Activated CD8-positive, alpha-beta T cell treated with anti-CD3 and anti-CD28 coated beads for 36 hours (primary cell): ENCODE results near the gene BORCS5. TPM values are rescaled to one million over a fixed set of nuclear protein-coding genes. Genes with fewer than 3 reads are reported as not detected.

Source experiments
- ATAC-seq: fragments of 200-7000 bp; cut with Tn5 transposase; one replicate; pipeline ENCODE4 v1.10.0; 2021; ENCODE audit warnings: mild to moderate bottlenecking, moderate library complexity
- CTCF ChIA-PET: fragments of 350-600 bp; sonication (Branson Sonifier 250); formaldehyde crosslinking; loops from one replicate; lab custom pipeline; 2021; ENCODE audit warnings: antibody characterized with exemption; lab: Charles Lee
- POLR2A ChIA-PET: fragments of 350-600 bp; sonication (Branson Sonifier 250); formaldehyde crosslinking; loops from one replicate; lab custom pipeline; 2021; ENCODE audit warnings: antibody characterized with exemption; lab: Charles Lee
- DNase-seq: peaks from one replicate; pipeline ENCODE4 v3.0.0-alpha.2; 2020
- H3K27ac Mint-ChIP-seq: one replicate; pipeline ENCODE4 v1.8.0; 2021; ENCODE audit warnings: mild to moderate bottlenecking, mixed read lengths
- H3K27me3 Mint-ChIP-seq: one replicate; pipeline ENCODE4 v1.8.0; 2021; ENCODE audit warnings: mixed read lengths
- H3K36me3 Mint-ChIP-seq: one replicate; pipeline ENCODE4 v1.8.0; 2021; ENCODE audit warnings: low read depth, mixed read lengths
- H3K4me1 Mint-ChIP-seq: one replicate; pipeline ENCODE4 v1.8.0; 2021; ENCODE audit warnings: low read depth, mixed read lengths
- H3K4me3 Mint-ChIP-seq: one replicate; pipeline ENCODE4 v1.8.0; 2021; ENCODE audit warnings: mild to moderate bottlenecking, moderate library complexity, mixed read lengths
- H3K9me3 Mint-ChIP-seq: one replicate; pipeline ENCODE4 v1.8.0; 2021; ENCODE audit warnings: mixed read lengths
- intact Hi-C: fragments of 100-400 bp; cut with micrococcal nuclease; formaldehyde crosslinking; loops from one replicate; pipeline ENCODE4 v1.10.0; 2022
- total RNA-seq, 2 experiments: library from RNA; stranded (reverse); gene quantifications; one replicate each; pipeline ENCODE4 v1.2.3, GENCODE V29; 2021
- TF ChIP-seq, protein P1 (sequence below): fragments of 200-600 bp; IDR thresholded peaks from one replicate; pipeline ENCODE4 v1.8.0; 2022; ENCODE audit warnings: antibody characterized with exemption, mild to moderate bottlenecking

Gene BORCS5
- total RNA-seq, 2 experiments from 2014 or later: 31.5 to 32.9 TPM

GRCh38 chr12:12505544-12506495 is 148.9 kb downstream of the BORCS5 start:
- peak overlapping the region; percentile 42 for H3K4me3 Mint-ChIP-seq

DNA sequence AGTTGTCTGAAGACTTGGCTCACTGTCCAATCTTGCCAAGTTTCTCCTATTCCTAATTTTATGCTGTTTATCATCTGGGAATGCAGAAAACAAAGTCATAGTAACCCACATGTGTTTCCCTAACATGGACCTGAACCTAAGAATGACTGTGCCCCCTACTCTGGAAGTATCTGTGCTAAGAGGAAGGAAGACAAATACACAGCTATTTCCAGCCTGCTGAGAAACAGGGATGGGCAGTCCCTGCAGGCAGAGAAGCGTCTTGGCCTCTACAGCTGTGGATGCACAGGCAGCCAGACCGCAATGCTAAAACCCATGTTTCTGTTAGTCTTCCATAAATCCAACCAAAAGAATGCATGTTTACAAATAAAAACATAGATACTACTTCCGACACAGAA is 149.6 kb downstream of the BORCS5 start:
- ChIA-PET POLR2A (interaction anchor here (0.8 to 3.7 kb wide), 6 partner anchors 16 to 62 kb away, joined by 3 to 14 read pairs (median 4); partner anchors contain the start of gene DUSP16), CTCF (interaction anchor here (1.5 to 5.1 kb wide), 6 partner anchors 17 to 149 kb away, joined by 3 to 22 read pairs (median 7); no protein-coding TSS in a partner anchor)
- Mint-ChIP-seq H3K27me3 (no peaks in the 10 kb centered on the region), H3K4me1 (peaks cover 68% of the 10 kb centered on the region), H3K36me3 (peaks cover 28% of the 10 kb centered on the region), H3K27ac (peak overlapping the region; percentile 96), H3K4me3 (peak overlapping the region; percentile 34), H3K9me3 (no peaks in the 10 kb centered on the region)
- intact Hi-C loops: loop anchor here (5.0 kb wide), 1 partner anchor 56 kb away; the partner anchor contains the start of gene DUSP16
- ATAC-seq (no peak), DNase-seq (no peak)
- TF ChIP-seq, protein P1, sequence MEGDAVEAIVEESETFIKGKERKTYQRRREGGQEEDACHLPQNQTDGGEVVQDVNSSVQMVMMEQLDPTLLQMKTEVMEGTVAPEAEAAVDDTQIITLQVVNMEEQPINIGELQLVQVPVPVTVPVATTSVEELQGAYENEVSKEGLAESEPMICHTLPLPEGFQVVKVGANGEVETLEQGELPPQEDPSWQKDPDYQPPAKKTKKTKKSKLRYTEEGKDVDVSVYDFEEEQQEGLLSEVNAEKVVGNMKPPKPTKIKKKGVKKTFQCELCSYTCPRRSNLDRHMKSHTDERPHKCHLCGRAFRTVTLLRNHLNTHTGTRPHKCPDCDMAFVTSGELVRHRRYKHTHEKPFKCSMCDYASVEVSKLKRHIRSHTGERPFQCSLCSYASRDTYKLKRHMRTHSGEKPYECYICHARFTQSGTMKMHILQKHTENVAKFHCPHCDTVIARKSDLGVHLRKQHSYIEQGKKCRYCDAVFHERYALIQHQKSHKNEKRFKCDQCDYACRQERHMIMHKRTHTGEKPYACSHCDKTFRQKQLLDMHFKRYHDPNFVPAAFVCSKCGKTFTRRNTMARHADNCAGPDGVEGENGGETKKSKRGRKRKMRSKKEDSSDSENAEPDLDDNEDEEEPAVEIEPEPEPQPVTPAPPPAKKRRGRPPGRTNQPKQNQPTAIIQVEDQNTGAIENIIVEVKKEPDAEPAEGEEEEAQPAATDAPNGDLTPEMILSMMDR: no peak

More at GRCh38 chr12:12505544-12506495, 148.9 kb downstream of the BORCS5 start:
- DNase-seq (peak; percentile 54), ATAC-seq (peak; percentile 88)
- CTCF ChIA-PET: interaction anchor here (0.8 to 5.1 kb wide), 11 partner anchors 11 to 150 kb away, joined by 3 to 22 read pairs (median 4); no protein-coding TSS in a partner anchor
- POLR2A ChIA-PET: interaction anchor here (0.8 to 3.7 kb wide), 11 partner anchors 17 to 209 kb away, joined by 3 to 14 read pairs (median 4); partner anchors contain the start of genes CREBL2 and DUSP16
- TF ChIP-seq, protein P1: no peak
- H3K4me1 Mint-ChIP-seq: peaks cover 75% of the 10 kb centered on the region
- H3K27ac Mint-ChIP-seq: peak overlapping the region; percentile 96
- H3K36me3 Mint-ChIP-seq: peaks cover 28% of the 10 kb centered on the region
- H3K27me3 Mint-ChIP-seq: no peaks in the 10 kb centered on the region
- intact Hi-C loops: loop anchor here (5.0 kb wide), 1 partner anchor 56 kb away; the partner anchor contains the start of gene DUSP16
- no peaks in the 10 kb centered on the region for H3K9me3 Mint-ChIP-seq

GRCh38 chr12:12507121-12507520 is 150.2 kb downstream of the BORCS5 start:
- Mint-ChIP-seq H3K36me3 (peaks cover 28% of the 10 kb centered on the region), H3K27ac (peak overlapping the region; percentile 96), H3K4me1 (peaks cover 66% of the 10 kb centered on the region), H3K9me3 (no peaks in the 10 kb centered on the region), H3K27me3 (no peaks in the 10 kb centered on the region), H3K4me3 (no peak overlapping the region)
- no peak for DNase-seq
- CTCF ChIA-PET: interaction anchor here (2.0 to 5.1 kb wide), 2 partner anchors 16 to 130 kb away, joined by 8 to 22 read pairs; no protein-coding TSS in a partner anchor
- TF ChIP-seq, protein P1: no peak
- POLR2A ChIA-PET: interaction anchor here (0.8 to 1.0 kb wide), 3 partner anchors 15 to 45 kb away, joined by 3 read pairs; no protein-coding TSS in a partner anchor
- intact Hi-C loops: loop anchor here (5.0 kb wide), 1 partner anchor 55 kb away; the partner anchor contains the start of gene DUSP16
- ATAC-seq: no peak

DNA sequence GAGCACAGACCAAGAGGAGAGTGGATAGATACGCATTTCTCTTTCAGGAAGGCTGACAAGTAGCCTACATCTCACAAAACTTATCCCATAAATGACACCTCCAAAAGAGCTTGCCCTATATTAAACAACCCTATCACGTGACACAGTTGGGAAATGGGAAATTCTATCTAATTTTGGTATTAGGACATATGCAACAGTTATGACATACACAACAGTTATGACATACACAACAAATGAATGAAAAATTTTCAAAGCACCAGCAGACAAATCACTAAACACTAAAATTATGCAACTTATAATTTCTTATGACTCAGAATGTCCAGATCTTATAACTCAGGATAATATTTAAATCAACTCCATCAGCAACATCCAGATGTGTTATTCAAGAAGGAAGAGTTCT is 151.7 kb downstream of the BORCS5 start:
- Mint-ChIP-seq H3K36me3 (peaks cover 22% of the 10 kb centered on the region), H3K4me1 (peaks cover 55% of the 10 kb centered on the region), H3K9me3 (no peaks in the 10 kb centered on the region), H3K27ac (peak overlapping the region; percentile 2), H3K4me3 (no peak overlapping the region), H3K27me3 (no peaks in the 10 kb centered on the region)
- intact Hi-C loops: loop anchor here (5.0 kb wide), 1 partner anchor 54 kb away; the partner anchor contains the start of gene DUSP16
- TF ChIP-seq, protein P1: no peak
- ChIA-PET POLR2A (no interaction called here), CTCF (interaction anchor here (1.2 kb wide), 1 partner anchor 20 kb away, joined by 3 read pairs; no protein-coding TSS in a partner anchor)
- ATAC-seq (no peak), DNase-seq (no peak)
